Mucosa of descending colon (tissue), 3 donors: ENCODE data around the gene AOAH. TPM values are rescaled to one million over a fixed set of nuclear protein-coding genes. Genes with fewer than 3 reads are reported as not detected.

Experiments
- ATAC-seq: fragments of 200-7000 bp; cut with Tn5 transposase; one replicate; pipeline ENCODE4 v1.9.1; 2020; ENCODE audit warnings: mild to moderate bottlenecking, moderate library complexity
- DNase-seq, 3 donors: peaks; one replicate each; pipeline ENCODE4 v3.0.0-alpha.2; 2020
- H3K36me3 ChIP-seq: fragments of 200-600 bp; one replicate; pipeline ENCODE4 v1.8.0; 2021; ENCODE audit warnings: low read depth, mild to moderate bottlenecking
- H3K4me1 ChIP-seq: fragments of 200-600 bp; one replicate; pipeline ENCODE4 v1.8.0; 2021; ENCODE audit warnings: low read depth, mild to moderate bottlenecking
- H3K4me3 ChIP-seq: fragments of 200-600 bp; one replicate; pipeline ENCODE4 v1.8.0; 2021; ENCODE audit warnings: mild to moderate bottlenecking
- H3K9me3 ChIP-seq: fragments of 200-600 bp; one replicate; pipeline ENCODE4 v1.8.0; 2021; ENCODE audit warnings: mild to moderate bottlenecking
- CTCF ChIP-seq: fragments of 200-600 bp; IDR thresholded peaks from one replicate; pipeline ENCODE4 v1.8.0; 2022; ENCODE audit warnings: antibody characterized with exemption, mild to moderate bottlenecking
- intact Hi-C, 2 donors: fragments of 100-400 bp; cut with DNase I in 1 of 2; cut with micrococcal nuclease in 1 of 2; formaldehyde crosslinking; loops; one replicate each; pipeline versions ENCODE4 v1.11.0 to v1.11.1; 2022; cut with DNase I, micrococcal nuclease
- total RNA-seq, 3 donors: library from RNA; stranded (reverse); fragmentation: NEBNext Ultra II Directional in 2 of 3; extraction: Animal tissue kit (Norgen Biotek cat#: 25700) in 2 of 3; gene quantifications; one replicate each; pipeline versions ENCODE4 v1.2.1 to v1.2.4, GENCODE V29; 2021 to 2023
- donor health status: DM: no; HTN: no; CAD: no; lungs with moderate emphysema.
- donor health status: DM: no; HTN: no; CAD: no.
- donor health status: DM: no; HTN: yes; CAD: no.

Gene AOAH
- total RNA-seq, 3 donors from 2014 or later, result 15.7 to 36.1 (median 28.8) TPM

GRCh38 chr7:36563706-36564327 lies 160.5 kb downstream of the AOAH start:
- H3K4me3 ChIP-seq, result no peak overlapping the region
- DNase-seq, result no peak
- no peak for ATAC-seq
- no peaks in the 10 kb centered on the region for H3K36me3 ChIP-seq
- intact Hi-C loops, result no loop called here
- no peak for TF ChIP-seq CTCF
- H3K4me1 ChIP-seq, result no peaks in the 10 kb centered on the region
- H3K9me3 ChIP-seq, result no peaks in the 10 kb centered on the region

- H3K9me3 ChIP-seq, result no peaks in the 10 kb centered on the region
- H3K4me1 ChIP-seq, result no peaks in the 10 kb centered on the region
- ATAC-seq, result no peak
- no peak overlapping the region for H3K4me3 ChIP-seq
- no peak for DNase-seq
- intact Hi-C loops, result no loop called here
- no peaks in the 10 kb centered on the region for H3K36me3 ChIP-seq
- TF ChIP-seq CTCF, result no peak
Measured at GRCh38 chr7:36562121-36562520, 162.2 kb downstream of the AOAH start.

- TF ChIP-seq CTCF, result no peak
- intact Hi-C loops, result no loop called here
- Histone ChIP-seq H3K9me3 (no peaks in the 10 kb centered on the region), H3K36me3 (no peaks in the 10 kb centered on the region), H3K4me3 (no peak overlapping the region), H3K4me1 (no peaks in the 10 kb centered on the region)
- DNase-seq (no peak), ATAC-seq (no peak)
Measured at GRCh38 chr7:36549029-36549428, 175.3 kb downstream of the AOAH start.

GRCh38 chr7:36547416-36547815 lies 176.9 kb downstream of the AOAH start:
- H3K9me3 ChIP-seq, result no peaks in the 10 kb centered on the region
- intact Hi-C loops, result no loop called here
- no peak overlapping the region for H3K4me3 ChIP-seq
- H3K36me3 ChIP-seq, result no peaks in the 10 kb centered on the region
- ATAC-seq (no peak), DNase-seq (no peak)
- H3K4me1 ChIP-seq, result no peaks in the 10 kb centered on the region
- TF ChIP-seq CTCF, result no peak

GRCh38 chr7:36546331-36546730 lies 178.0 kb downstream of the AOAH start:
- Histone ChIP-seq H3K36me3 (no peaks in the 10 kb centered on the region), H3K4me1 (no peaks in the 10 kb centered on the region)
- no peak for ATAC-seq

More at GRCh38 chr7:36546331-36546730, 178.0 kb downstream of the AOAH start:
- no peak for TF ChIP-seq CTCF
- intact Hi-C loops, result no loop called here
- no peak overlapping the region for H3K4me3 ChIP-seq
- DNase-seq, result no peak
- H3K9me3 ChIP-seq, result no peaks in the 10 kb centered on the region
